Choroid plexus epithelial cell (primary cell): ENCODE measurements around the gene DYNC1I1.
A peak's percentile ranks its signal among the peaks of the same experiment; 100 is the strongest.

ENCODE experiments used
- DNase-seq: peaks from one replicate; pipeline ENCODE4 v3.0.0-alpha.2; 2010; ENCODE audit warnings: low read depth
- H3K4me3 ChIP-seq: 2 replicates; pipeline ENCODE4 v1.5.1; 2011; ENCODE audit warnings: low read depth, mild to moderate bottlenecking, control low read depth, low read length, moderate library complexity
- TF ChIP-seq, protein P1 (sequence below): conservative IDR thresholded peaks from 2 replicates; pipeline ENCODE4 v1.5.1; 2011; ENCODE audit warnings: low read depth, mild to moderate bottlenecking, control low read depth, inconsistent platforms, low read length, moderate library complexity

Gene DYNC1I1

DNA sequence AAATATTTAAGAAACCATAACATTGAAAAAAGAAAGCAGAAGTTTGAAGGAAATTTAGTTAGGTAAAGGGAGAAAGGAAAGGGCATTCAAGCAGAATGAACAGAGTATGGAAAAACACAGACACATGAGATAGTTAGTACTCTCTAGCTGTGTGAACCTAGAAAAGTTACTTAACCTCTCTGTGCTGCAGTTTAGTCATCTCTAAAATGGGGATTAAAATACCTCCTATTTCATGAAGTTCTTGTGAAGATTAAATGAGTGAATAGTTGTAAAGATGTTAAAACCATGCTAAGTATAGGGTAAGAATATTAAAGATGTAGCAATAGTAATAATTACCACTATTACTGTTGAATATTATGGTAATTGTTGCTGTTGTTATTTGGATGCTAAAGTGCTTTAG, 279.9 kb downstream of the DYNC1I1 start:
- H3K4me3 ChIP-seq = no peak overlapping the region
- DNase-seq = no peak
- TF ChIP-seq, protein P1, sequence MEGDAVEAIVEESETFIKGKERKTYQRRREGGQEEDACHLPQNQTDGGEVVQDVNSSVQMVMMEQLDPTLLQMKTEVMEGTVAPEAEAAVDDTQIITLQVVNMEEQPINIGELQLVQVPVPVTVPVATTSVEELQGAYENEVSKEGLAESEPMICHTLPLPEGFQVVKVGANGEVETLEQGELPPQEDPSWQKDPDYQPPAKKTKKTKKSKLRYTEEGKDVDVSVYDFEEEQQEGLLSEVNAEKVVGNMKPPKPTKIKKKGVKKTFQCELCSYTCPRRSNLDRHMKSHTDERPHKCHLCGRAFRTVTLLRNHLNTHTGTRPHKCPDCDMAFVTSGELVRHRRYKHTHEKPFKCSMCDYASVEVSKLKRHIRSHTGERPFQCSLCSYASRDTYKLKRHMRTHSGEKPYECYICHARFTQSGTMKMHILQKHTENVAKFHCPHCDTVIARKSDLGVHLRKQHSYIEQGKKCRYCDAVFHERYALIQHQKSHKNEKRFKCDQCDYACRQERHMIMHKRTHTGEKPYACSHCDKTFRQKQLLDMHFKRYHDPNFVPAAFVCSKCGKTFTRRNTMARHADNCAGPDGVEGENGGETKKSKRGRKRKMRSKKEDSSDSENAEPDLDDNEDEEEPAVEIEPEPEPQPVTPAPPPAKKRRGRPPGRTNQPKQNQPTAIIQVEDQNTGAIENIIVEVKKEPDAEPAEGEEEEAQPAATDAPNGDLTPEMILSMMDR = no peak

DNA sequence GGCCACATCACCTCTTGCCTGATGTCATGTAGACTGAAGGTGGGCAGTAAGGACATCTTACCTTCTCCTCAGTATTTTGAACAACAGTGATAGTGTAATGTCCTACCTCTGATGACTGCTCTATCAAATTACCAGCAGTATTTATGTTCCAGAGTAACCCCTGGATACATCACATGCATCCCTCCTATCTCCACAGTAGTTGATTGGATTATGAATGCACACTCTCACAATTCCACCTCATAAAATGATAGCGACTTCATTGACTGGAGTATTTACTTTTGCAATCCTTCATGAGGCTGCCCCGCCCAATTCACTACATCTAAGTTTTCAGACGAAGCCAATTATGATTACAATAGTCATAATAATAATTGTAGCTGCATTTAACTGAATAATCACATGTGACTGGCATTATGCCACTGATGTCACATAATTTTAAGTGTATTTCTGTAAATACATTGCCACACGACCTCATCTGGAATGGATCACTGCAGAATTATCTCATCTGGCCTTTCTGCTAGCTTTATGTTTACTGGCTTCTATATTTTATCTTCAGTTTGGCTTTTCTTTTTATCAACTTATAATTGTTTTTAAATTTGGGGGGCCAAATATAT, 280.6 kb downstream of the DYNC1I1 start:
- TF ChIP-seq, protein P1 = no peak
- no peak for DNase-seq
- H3K4me3 ChIP-seq = no peak overlapping the region

DNA sequence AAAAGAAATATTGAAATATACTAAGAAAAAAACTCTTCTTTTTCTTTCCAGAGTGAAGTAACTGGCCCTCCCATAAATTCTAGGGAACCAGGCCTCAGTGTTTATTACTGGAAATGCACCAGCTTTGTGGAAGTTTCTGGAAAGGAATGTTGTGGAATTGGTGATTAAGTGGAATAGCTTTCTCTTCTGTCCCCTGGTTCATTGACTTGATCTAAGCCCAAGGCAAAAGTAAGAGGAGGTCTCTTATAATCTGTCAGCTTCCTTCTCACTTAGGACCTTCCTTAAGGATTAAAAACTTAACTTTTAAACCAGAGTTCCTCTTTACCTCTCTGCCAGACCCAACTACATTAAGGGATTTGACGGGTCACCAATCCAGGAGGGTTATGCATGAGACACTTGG, 283.4 kb downstream of the DYNC1I1 start:
- DNase-seq = no peak
- TF ChIP-seq, protein P1 = no peak
- H3K4me3 ChIP-seq = no peak overlapping the region

DNA sequence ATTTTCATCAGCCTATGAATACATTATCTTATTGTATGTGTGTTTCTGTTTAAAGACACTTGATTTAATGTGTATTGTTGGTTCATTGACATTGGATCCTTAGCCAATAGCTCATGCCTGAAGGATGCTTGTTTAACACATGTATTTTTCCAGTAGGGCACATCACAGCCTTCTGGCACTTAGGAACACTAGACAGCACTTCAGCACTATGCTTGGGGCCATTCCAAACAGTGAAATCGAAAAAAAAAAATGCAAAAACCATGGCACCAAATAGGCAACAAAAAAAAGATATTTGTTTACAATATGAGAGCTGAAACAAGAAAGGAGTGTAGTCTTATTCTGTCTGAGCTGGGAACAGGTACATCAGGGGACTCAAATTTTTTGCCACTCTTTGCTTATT, 286.7 kb downstream of the DYNC1I1 start:
- TF ChIP-seq, protein P1 = no peak

DNA sequence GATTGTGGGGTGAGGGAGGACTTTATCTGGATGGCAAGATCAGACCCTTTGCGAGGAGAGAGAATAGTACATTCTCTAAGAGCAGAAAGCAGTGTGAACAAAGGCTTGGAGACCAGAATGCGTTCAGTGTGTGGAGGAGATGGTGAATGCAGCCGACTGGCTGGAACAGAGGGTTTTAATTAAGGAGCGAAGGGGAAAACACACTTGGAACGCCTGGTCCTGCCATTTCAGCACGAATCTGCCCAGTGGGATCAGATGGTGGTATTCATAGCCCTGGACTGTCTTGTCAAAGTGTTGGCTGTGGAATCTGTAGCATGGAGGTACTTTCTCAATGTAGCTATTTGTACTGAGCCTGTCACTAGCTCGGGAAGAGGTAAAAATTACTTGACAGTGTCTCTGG, 288.7 kb downstream of the DYNC1I1 start:
- TF ChIP-seq, protein P1 = no peak
- DNase-seq = no peak
- H3K4me3 ChIP-seq = no peak overlapping the region

More for the DNA sequence above, 286.7 kb downstream of the DYNC1I1 start:
- no peak overlapping the region for H3K4me3 ChIP-seq
- no peak for DNase-seq

DNA sequence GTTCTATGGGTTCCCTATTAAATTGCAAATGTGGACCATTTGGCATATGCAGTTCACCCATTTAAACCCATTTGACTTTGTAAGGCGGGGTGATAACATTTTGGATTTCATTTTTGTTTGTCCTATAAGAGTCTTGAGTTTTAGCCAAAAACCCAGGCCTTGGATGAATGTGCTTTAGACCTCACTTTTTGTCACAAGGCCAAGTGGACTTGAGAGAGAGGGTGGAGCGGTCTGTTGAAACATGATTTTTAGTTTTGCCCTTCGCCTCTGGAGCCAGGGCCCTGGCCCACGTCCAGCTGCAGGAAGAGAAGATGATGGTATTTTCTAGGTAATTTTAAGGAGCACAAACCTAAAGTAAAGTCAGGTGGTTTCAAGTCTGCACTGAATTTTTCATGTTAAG, 289.5 kb downstream of the DYNC1I1 start:
- peak; percentile 7 for DNase-seq
- H3K4me3 ChIP-seq = no peak overlapping the region
- TF ChIP-seq, protein P1 = no peak

DNA sequence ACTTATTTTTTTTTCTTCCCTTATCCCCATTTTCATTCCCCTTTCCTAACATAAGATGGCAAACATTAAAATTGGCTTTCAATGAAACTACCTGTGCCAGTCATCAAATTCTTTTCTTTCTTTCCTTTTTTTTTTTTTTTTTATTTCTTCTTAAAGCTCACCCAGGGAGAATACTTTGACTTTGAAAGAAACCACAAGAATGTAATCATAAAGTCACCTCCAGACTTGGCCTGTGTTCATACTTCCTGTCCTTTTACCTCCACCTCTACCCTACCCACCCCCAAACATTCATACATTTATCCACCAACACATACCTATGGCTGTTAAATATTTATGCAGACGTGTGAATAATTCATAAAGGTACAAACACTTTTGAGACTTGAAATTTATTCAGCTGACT, 295.0 kb downstream of the DYNC1I1 start:
- TF ChIP-seq, protein P1 = no peak
- no peak overlapping the region for H3K4me3 ChIP-seq
- no peak for DNase-seq
